Kidney (tissue), 14 donors: ENCODE results near the gene PDZK1. TPM values are rescaled to one million over a fixed set of nuclear protein-coding genes. Genes with fewer than 3 reads are reported as not detected.

Experiments used
- DNase-seq, 5 donors: peaks; one replicate each; pipeline ENCODE4 v3.0.0-alpha.2; 2013 to 2020
- FAIRE-seq: peaks from 2 replicates; lab custom pipeline; 2012; peaks lifted over from hg19 to GRCh38; lab: Jason Lieb, UNC
- H3K27ac ChIP-seq, 2 donors: one replicate each; pipeline ENCODE4 v1.7.0; 2013; ENCODE audit warnings: low read depth in 2 of 2, low read length in 2 of 2, inconsistent platforms in 1 of 2
- H3K27me3 ChIP-seq: one replicate; pipeline ENCODE4 v1.7.1; 2013; ENCODE audit warnings: low read length, inconsistent platforms; ENCODE audit not compliant: control insufficient read depth, insufficient read depth
- H3K36me3 ChIP-seq, 3 donors: one replicate each; pipeline versions ENCODE4 v1.7.0 to v1.7.1; 2013; ENCODE audit warnings: low read length in 3 of 3, control low read depth in 1 of 3, inconsistent platforms in 1 of 3; ENCODE audit not compliant: insufficient read depth in 3 of 3, control insufficient read depth in 2 of 3
- H3K4me1 ChIP-seq, 3 donors: one replicate each; pipeline versions ENCODE4 v1.7.0 to v1.7.1; 2013; ENCODE audit warnings: low read length in 3 of 3, inconsistent platforms in 1 of 3, low read depth in 1 of 3; ENCODE audit not compliant: control insufficient read depth in 2 of 3, insufficient read depth in 2 of 3
- H3K4me3 ChIP-seq, 3 donors: one replicate each; pipeline versions ENCODE4 v1.7.0 to v1.8.1; 2013; ENCODE audit warnings: low read length in 3 of 3, control low read depth in 1 of 3, inconsistent platforms in 1 of 3
- H3K9ac ChIP-seq, 3 donors: one replicate each; pipeline versions ENCODE4 v1.7.0 to v1.7.1; 2013; ENCODE audit warnings: low read length in 3 of 3, control low read depth in 1 of 3, inconsistent platforms in 1 of 3
- H3K9me3 ChIP-seq, 3 donors: one replicate each; pipeline versions ENCODE4 v1.7.0 to v1.7.1; 2013; ENCODE audit warnings: low read length in 3 of 3, control low read depth in 1 of 3, inconsistent platforms in 1 of 3; ENCODE audit not compliant: control insufficient read depth in 2 of 3, insufficient read depth in 1 of 3
- CTCF ChIP-seq: IDR thresholded peaks from 3 replicates; pipeline ENCODE4 v1.5.1; 2012; ENCODE audit warnings: mild to moderate bottlenecking, moderate library complexity, borderline replicate concordance; ENCODE audit not compliant: insufficient read depth; ENCODE audit errors: extremely low read depth
- intact Hi-C: fragments of 100-400 bp; cut with DNase I; formaldehyde crosslinking; loops from one replicate; pipeline ENCODE4 v1.11.1; 2022
- polyA plus RNA-seq: library from polyadenylated mRNA; stranded (reverse); fragments of 350-450 nt; fragmentation: Illumina TruSeq; extraction: RNeasy Lipid Tissue Mini Kit (QIAGEN cat#74804); gene quantifications from one replicate; pipeline ENCODE4 v1.2.3, GENCODE V29; 2014; ENCODE audit warnings: low read depth, low replicate concordance; ENCODE audit not compliant: insufficient read depth
- total RNA-seq: library from RNA; stranded (reverse); fragmentation: NEBNext Ultra II Directional; extraction: Animal tissue kit (Norgen Biotek cat#: 25700); gene quantifications from one replicate; pipeline ENCODE4 v1.2.1, GENCODE V29; 2021
- donor health status: control.
- donor health status: control.
- donor health status: control.
- donor health status: control.
- donor health status: control.
- donor health status: DM: yes; HTN: yes; CAD: no.
- donor health status: Normal renal cell carcinoma (clear cell type).

The PDZK1 gene
- total and polyA plus RNA-seq, 2 donors from 2014 or later = 152 to 659 TPM

- H3K9me3 ChIP-seq = no peaks in the 10 kb centered on the region
- TF ChIP-seq CTCF = no peak
- FAIRE-seq (no peak), DNase-seq (no peak)
- H3K9ac ChIP-seq = no peak overlapping the region
- H3K27me3 ChIP-seq = no peaks in the 10 kb centered on the region
- intact Hi-C loops = no loop called here
- H3K36me3 ChIP-seq = peaks cover 5 to 23% (median 14%) of the 10 kb centered on the region in 3 donors
- no peaks in the 10 kb centered on the region for H3K4me1 ChIP-seq
- no peak overlapping the region for H3K4me3 ChIP-seq
- H3K27ac ChIP-seq = no peak overlapping the region
Measured at GRCh38 chr1:145750426-145750825, 43.3 kb upstream of the PDZK1 start.

- DNase-seq (no peak), FAIRE-seq (no peak)
- Histone ChIP-seq H3K9ac (no peak overlapping the region), H3K4me1 (no peaks in the 10 kb centered on the region), H3K36me3 (peaks cover 5 to 38% (median 21%) of the 10 kb centered on the region in 3 donors), H3K4me3 (no peak overlapping the region), H3K9me3 (no peaks in the 10 kb centered on the region), H3K27ac (no peak overlapping the region), H3K27me3 (no peaks in the 10 kb centered on the region)
- intact Hi-C loops = no loop called here
- no peak for TF ChIP-seq CTCF
Measured at GRCh38 chr1:145747398-145748247, 40.5 kb upstream of the PDZK1 start.

- FAIRE-seq = no peak
- H3K9ac ChIP-seq = no peak overlapping the region
- H3K27me3 ChIP-seq = no peaks in the 10 kb centered on the region
- no peak overlapping the region for H3K4me3 ChIP-seq
- no peaks in the 10 kb centered on the region for H3K4me1 ChIP-seq
- no peak overlapping the region for H3K27ac ChIP-seq
- intact Hi-C loops = no loop called here
- TF ChIP-seq CTCF = no peak
- H3K9me3 ChIP-seq = no peaks in the 10 kb centered on the region
- DNase-seq = no peak
- peaks cover 0 to 20% (median 13%) of the 10 kb centered on the region in 3 donors for H3K36me3 ChIP-seq
Measured at GRCh38 chr1:145740269-145740668, 33.1 kb upstream of the PDZK1 start.
